ENCODE results near the gene ADGRL4. TPM values are rescaled to one million over a fixed set of nuclear protein-coding genes. Genes with fewer than 3 reads are reported as not detected.
A peak's percentile ranks its signal among the peaks of the same experiment; 100 is the strongest.

Gene ADGRL4
- total RNA-seq, 1 experiment from 2014 or later, result 0.21 TPM

DNA sequence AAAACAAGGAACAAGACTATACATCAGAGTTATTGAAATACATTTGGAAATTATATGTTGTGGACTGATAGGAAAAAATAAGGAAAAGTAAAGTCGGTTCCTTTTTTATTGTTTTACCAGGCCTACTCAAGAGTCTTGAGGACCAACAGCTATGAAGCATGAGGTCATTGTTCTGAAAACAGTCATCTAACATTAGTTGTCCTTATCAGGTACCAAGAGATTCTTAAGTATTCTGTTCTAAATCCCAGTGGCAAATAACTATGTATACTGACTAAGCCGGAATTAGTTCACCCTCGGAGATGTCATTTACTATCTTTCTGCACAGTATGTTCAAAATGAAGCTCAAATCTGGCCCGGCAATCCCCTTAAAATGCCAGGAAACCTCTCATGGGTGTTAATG, 585 bp downstream of the ADGRL4 start:
- ChIA-PET POLR2A (no interaction called here), CTCF (no interaction called here)
- intact Hi-C loops (cut with micrococcal nuclease), result no loop called here
- TF ChIP-seq, protein P1, sequence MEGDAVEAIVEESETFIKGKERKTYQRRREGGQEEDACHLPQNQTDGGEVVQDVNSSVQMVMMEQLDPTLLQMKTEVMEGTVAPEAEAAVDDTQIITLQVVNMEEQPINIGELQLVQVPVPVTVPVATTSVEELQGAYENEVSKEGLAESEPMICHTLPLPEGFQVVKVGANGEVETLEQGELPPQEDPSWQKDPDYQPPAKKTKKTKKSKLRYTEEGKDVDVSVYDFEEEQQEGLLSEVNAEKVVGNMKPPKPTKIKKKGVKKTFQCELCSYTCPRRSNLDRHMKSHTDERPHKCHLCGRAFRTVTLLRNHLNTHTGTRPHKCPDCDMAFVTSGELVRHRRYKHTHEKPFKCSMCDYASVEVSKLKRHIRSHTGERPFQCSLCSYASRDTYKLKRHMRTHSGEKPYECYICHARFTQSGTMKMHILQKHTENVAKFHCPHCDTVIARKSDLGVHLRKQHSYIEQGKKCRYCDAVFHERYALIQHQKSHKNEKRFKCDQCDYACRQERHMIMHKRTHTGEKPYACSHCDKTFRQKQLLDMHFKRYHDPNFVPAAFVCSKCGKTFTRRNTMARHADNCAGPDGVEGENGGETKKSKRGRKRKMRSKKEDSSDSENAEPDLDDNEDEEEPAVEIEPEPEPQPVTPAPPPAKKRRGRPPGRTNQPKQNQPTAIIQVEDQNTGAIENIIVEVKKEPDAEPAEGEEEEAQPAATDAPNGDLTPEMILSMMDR (IDR thresholded peaks at IDR 0.05; ENCODE audit: unreplicated experiment), result no peak
- Mint-ChIP-seq H3K4me3 (ENCODE audit: unreplicated experiment) (no peak overlapping the region), H3K27me3 (ENCODE audit: insufficient read depth, unreplicated experiment) (no peaks in the 10 kb centered on the region), H3K4me1 (ENCODE audit: insufficient read depth, unreplicated experiment) (no peaks in the 10 kb centered on the region), H3K36me3 (ENCODE audit: insufficient read depth, unreplicated experiment) (no peaks in the 10 kb centered on the region), H3K9me3 (ENCODE audit: unreplicated experiment) (no peaks in the 10 kb centered on the region), H3K27ac (ENCODE audit: low read depth, unreplicated experiment) (no peak overlapping the region)
- no peak for DNase-seq (ENCODE audit: unreplicated experiment)
- no TSS peak for BruUV-seq (replicated peaks)

DNA sequence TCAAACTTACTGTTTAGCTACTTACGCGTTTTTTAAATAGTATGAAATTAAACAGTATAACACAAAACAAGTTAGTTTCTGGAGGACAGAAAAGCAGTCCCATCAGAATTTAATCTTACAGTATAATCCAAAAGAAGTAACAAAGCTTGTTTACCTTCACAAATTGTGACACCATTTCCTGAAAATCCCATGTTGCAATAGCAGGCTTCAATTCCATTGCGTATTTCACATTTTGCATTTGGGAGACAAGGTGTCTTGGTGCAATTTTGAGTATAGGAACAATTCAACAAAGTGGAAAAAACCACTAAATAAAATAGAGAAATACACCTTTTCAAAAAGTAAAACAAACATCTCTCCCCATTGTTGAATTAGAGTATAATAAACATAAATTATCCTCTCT, 1.6 kb downstream of the ADGRL4 start:
- no peaks in the 10 kb centered on the region for H3K9me3 Mint-ChIP-seq (ENCODE audit: unreplicated experiment)
- H3K36me3 Mint-ChIP-seq (ENCODE audit: insufficient read depth, unreplicated experiment), result no peaks in the 10 kb centered on the region

DNA sequence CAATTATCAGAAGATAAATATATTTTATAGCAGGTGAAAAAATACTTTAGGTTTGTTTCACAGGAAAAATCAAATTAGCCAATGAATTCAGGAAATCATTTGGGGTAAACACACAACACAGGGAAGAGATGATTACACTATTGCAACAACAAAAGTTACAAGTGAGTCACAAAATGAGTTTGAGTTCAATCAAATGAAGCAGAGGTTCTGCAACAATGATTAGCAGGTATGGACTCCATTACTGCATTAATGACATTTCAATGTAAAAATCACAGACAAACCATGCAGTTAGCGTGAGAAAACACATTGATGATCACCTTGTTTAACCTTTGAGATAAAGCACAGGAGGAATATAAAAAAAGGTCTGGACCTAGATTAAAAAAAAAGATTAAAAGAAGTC, 9.7 kb downstream of the ADGRL4 start:
- CTCF ChIA-PET, result interaction anchor here (0.5 to 0.6 kb wide), 2 partner anchors 40 to 373 kb away, joined by 3 read pairs; no protein-coding TSS in a partner anchor
- Mint-ChIP-seq H3K27me3 (ENCODE audit: insufficient read depth, unreplicated experiment) (no peaks in the 10 kb centered on the region), H3K4me3 (ENCODE audit: unreplicated experiment) (no peak overlapping the region), H3K4me1 (ENCODE audit: insufficient read depth, unreplicated experiment) (no peaks in the 10 kb centered on the region), H3K27ac (ENCODE audit: low read depth, unreplicated experiment) (no peak overlapping the region), H3K9me3 (ENCODE audit: unreplicated experiment) (no peaks in the 10 kb centered on the region), H3K36me3 (ENCODE audit: insufficient read depth, unreplicated experiment) (no peaks in the 10 kb centered on the region)
- TF ChIP-seq, protein P1 (IDR thresholded peaks at IDR 0.05; ENCODE audit: unreplicated experiment), result no peak
- no peak for DNase-seq (ENCODE audit: unreplicated experiment)
- no TSS peak for BruUV-seq (replicated peaks)
- intact Hi-C loops (cut with micrococcal nuclease), result no loop called here
- POLR2A ChIA-PET, result no interaction called here

More for the DNA sequence above, 1.6 kb downstream of the ADGRL4 start:
- Mint-ChIP-seq H3K27me3 (ENCODE audit: insufficient read depth, unreplicated experiment) (no peaks in the 10 kb centered on the region), H3K4me3 (ENCODE audit: unreplicated experiment) (no peak overlapping the region), H3K27ac (ENCODE audit: low read depth, unreplicated experiment) (no peak overlapping the region), H3K4me1 (ENCODE audit: insufficient read depth, unreplicated experiment) (no peaks in the 10 kb centered on the region)
- POLR2A ChIA-PET, result no interaction called here
- CTCF ChIA-PET, result interaction anchor here (0.7 kb wide), 1 partner anchor 146 kb away, joined by 5 read pairs; no protein-coding TSS in a partner anchor
- TF ChIP-seq, protein P1 (IDR thresholded peaks at IDR 0.05; ENCODE audit: unreplicated experiment), result no peak
- intact Hi-C loops (cut with micrococcal nuclease), result no loop called here
- no TSS peak for BruUV-seq (replicated peaks)
- DNase-seq (ENCODE audit: unreplicated experiment), result peak; percentile 13

DNA sequence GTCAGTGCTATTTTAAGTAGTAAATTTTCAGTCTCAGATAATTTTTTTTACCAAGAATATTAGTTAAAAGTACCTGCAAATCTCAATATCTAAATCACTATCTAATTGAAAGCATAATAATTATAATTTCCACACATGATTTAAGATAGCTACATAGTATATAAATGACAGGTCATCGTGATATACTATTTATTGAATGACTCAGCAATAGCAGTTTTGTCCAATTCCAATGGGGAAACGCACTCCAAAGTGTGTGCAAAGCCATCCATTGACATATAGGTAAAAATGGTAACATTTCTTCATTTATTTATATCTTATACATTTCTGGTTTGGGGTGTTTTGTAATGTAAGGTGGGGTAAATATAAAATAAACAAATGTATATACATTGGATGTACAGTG, 19.5 kb downstream of the ADGRL4 start:
- intact Hi-C loops (cut with micrococcal nuclease), result no loop called here
- POLR2A ChIA-PET, result interaction anchor here (0.6 kb wide), 1 partner anchor 586 kb away, joined by 5 read pairs; no protein-coding TSS in a partner anchor
- Mint-ChIP-seq H3K27ac (ENCODE audit: low read depth, unreplicated experiment) (no peak overlapping the region), H3K36me3 (ENCODE audit: insufficient read depth, unreplicated experiment) (no peaks in the 10 kb centered on the region), H3K27me3 (ENCODE audit: insufficient read depth, unreplicated experiment) (no peaks in the 10 kb centered on the region), H3K4me1 (ENCODE audit: insufficient read depth, unreplicated experiment) (no peaks in the 10 kb centered on the region), H3K9me3 (ENCODE audit: unreplicated experiment) (no peaks in the 10 kb centered on the region), H3K4me3 (ENCODE audit: unreplicated experiment) (no peak overlapping the region)
- CTCF ChIA-PET, result no interaction called here
- BruUV-seq (replicated peaks), result no TSS peak
- no peak for DNase-seq (ENCODE audit: unreplicated experiment)
- TF ChIP-seq, protein P1 (IDR thresholded peaks at IDR 0.05; ENCODE audit: unreplicated experiment), result no peak

Measured in MCF 10A (cell line).